SK-N-SH treated with all-trans-retinoic acid at 6 μM for 48 hours (cell line): ENCODE measurements around the gene CYP19A1.

Experiments used
- ATAC-seq: fragments of 200-7000 bp; cut with Tn5 transposase; 3 replicates; pipeline ENCODE4 v1.9.1; 2020; ENCODE audit warnings: mild to moderate bottlenecking, moderate library complexity
- ARNTL ChIP-seq: fragments of 450-650 bp; formaldehyde crosslinking; IDR thresholded peaks from 2 replicates; pipeline ENCODE4 v1.5.0; 2020; ENCODE audit warnings: low read depth, mild to moderate bottlenecking, moderate library complexity, borderline replicate concordance
- BACH2 ChIP-seq: fragments of 250-450 bp; sonication (Bioruptor Pico); IDR thresholded peaks from 2 replicates; pipeline ENCODE4 v1.9.0; 2021; ENCODE audit warnings: mild to moderate bottlenecking, borderline replicate concordance
- CREB5 ChIP-seq: fragments of 250-450 bp; sonication (Bioruptor Pico); IDR thresholded peaks from 2 replicates; pipeline ENCODE4 v1.5.1; 2020; ENCODE audit warnings: low read depth, mild to moderate bottlenecking, moderate library complexity
- CSDC2 ChIP-seq: fragments of 250-450 bp; sonication (Bioruptor Pico); IDR thresholded peaks from 2 replicates; pipeline ENCODE4 v1.5.0; 2020; ENCODE audit warnings: mild to moderate bottlenecking, moderate library complexity
- CSRNP3 ChIP-seq: fragments of 250-450 bp; sonication (Bioruptor Pico); IDR thresholded peaks from 2 replicates; pipeline ENCODE4 v1.5.1; 2021; ENCODE audit warnings: mild to moderate bottlenecking, moderate library complexity
- ESRRG ChIP-seq: fragments of 250-450 bp; sonication (Bioruptor Pico); IDR thresholded peaks from 2 replicates; pipeline ENCODE4 v1.6.1; 2021; ENCODE audit warnings: mild to moderate bottlenecking
- GLIS3 ChIP-seq: fragments of 250-450 bp; sonication (Bioruptor Pico); IDR thresholded peaks from 2 replicates; pipeline ENCODE4 v1.5.0; 2020; ENCODE audit warnings: mild to moderate bottlenecking, moderate library complexity
- ISL1 ChIP-seq: fragments of 250-450 bp; sonication (Bioruptor Pico); IDR thresholded peaks from 2 replicates; pipeline ENCODE4 v2.1.2; 2022; ENCODE audit warnings: mild to moderate bottlenecking, moderate library complexity
- OSR1 ChIP-seq: fragments of 250-450 bp; sonication (Bioruptor Pico); IDR thresholded peaks from 2 replicates; pipeline ENCODE4 v1.8.0; 2022; ENCODE audit warnings: moderate library complexity, mild to moderate bottlenecking, inconsistent platforms
- PPARA ChIP-seq: fragments of 250-450 bp; sonication (Bioruptor Pico); IDR thresholded peaks from 2 replicates; pipeline ENCODE4 v1.5.0; 2020; ENCODE audit warnings: mild to moderate bottlenecking, borderline replicate concordance
- RARB ChIP-seq: fragments of 250-450 bp; sonication (Bioruptor Pico); IDR thresholded peaks from 2 replicates; pipeline ENCODE4 v1.8.0; 2021; ENCODE audit warnings: mild to moderate bottlenecking, moderate library complexity
- SNAI2 ChIP-seq: fragments of 250-450 bp; sonication (Bioruptor Pico); IDR thresholded peaks from 2 replicates; pipeline ENCODE4 v1.5.0; 2020; ENCODE audit warnings: mild to moderate bottlenecking, moderate library complexity
- TCF4 ChIP-seq: fragments of 250-450 bp; sonication (Bioruptor Pico); IDR thresholded peaks from 2 replicates; pipeline ENCODE4 v1.8.0; 2021; ENCODE audit warnings: mild to moderate bottlenecking, moderate library complexity, borderline replicate concordance
- TOX ChIP-seq: fragments of 250-450 bp; sonication (Bioruptor Pico); IDR thresholded peaks from 2 replicates; pipeline ENCODE4 v1.8.0; 2021; ENCODE audit warnings: mild to moderate bottlenecking, moderate library complexity, borderline replicate concordance
- TSHZ2 ChIP-seq: fragments of 250-450 bp; sonication (Bioruptor Pico); IDR thresholded peaks from 2 replicates; pipeline ENCODE4 v1.5.0; 2020; ENCODE audit warnings: mild to moderate bottlenecking, moderate library complexity
- ZC3H10 ChIP-seq: fragments of 250-450 bp; sonication (Bioruptor Pico); IDR thresholded peaks from 2 replicates; pipeline ENCODE4 v1.5.1; 2021; ENCODE audit warnings: mild to moderate bottlenecking, moderate library complexity
- ZFP30 ChIP-seq: fragments of 450-650 bp; formaldehyde crosslinking; IDR thresholded peaks from 2 replicates; pipeline ENCODE4 v1.5.0; 2022; ENCODE audit warnings: mild to moderate bottlenecking, moderate library complexity
- ZNF70 ChIP-seq: fragments of 450-650 bp; formaldehyde crosslinking; IDR thresholded peaks from 2 replicates; pipeline ENCODE4 v1.5.0; 2020; ENCODE audit warnings: mild to moderate bottlenecking, moderate library complexity

CYP19A1 gene

GRCh38 chr15:51322621-51323296 lies 15.6 kb downstream of the CYP19A1 start:
- TF ChIP-seq BACH2 (CRISPR knock-in tag) (no peak), CSDC2 (CRISPR knock-in tag) (no peak), RARB (no peak), GLIS3 (CRISPR knock-in tag) (no peak), PPARA (CRISPR knock-in tag) (no peak), ZNF70 (CRISPR knock-in tag) (no peak), ZFP30 (CRISPR knock-in tag) (no peak), TSHZ2 (CRISPR knock-in tag) (no peak), CREB5 (no peak), SNAI2 (CRISPR knock-in tag) (no peak), ZC3H10 (CRISPR knock-in tag) (no peak), CSRNP3 (no peak)
- TF ChIP-seq, all 23 proteins: peak for 0
- ATAC-seq = no peak

GRCh38 chr15:51321316-51321715 lies 17.1 kb downstream of the CYP19A1 start:
- TF ChIP-seq GLIS3 (CRISPR knock-in tag) = no peak
- no peak for TF ChIP-seq CSRNP3

GRCh38 chr15:51320843-51321242 lies 17.6 kb downstream of the CYP19A1 start:
- TF ChIP-seq ARNTL (CRISPR knock-in tag) = no peak
- no peak for TF ChIP-seq TSHZ2 (CRISPR knock-in tag)
- no peak for TF ChIP-seq TOX
- no peak for TF ChIP-seq CSRNP3
- TF ChIP-seq ISL1 (CRISPR knock-in tag) = no peak
- no peak for TF ChIP-seq ZNF70 (CRISPR knock-in tag)
- TF ChIP-seq RARB = no peak
- no peak for TF ChIP-seq ESRRG
- no peak for TF ChIP-seq BACH2 (CRISPR knock-in tag)
- no peak for TF ChIP-seq CSDC2 (CRISPR knock-in tag)
- TF ChIP-seq ZC3H10 (CRISPR knock-in tag) = no peak
- TF ChIP-seq SNAI2 (CRISPR knock-in tag) = no peak
- TF ChIP-seq PPARA (CRISPR knock-in tag) = no peak
- no peak for TF ChIP-seq CREB5
- TF ChIP-seq OSR1 (CRISPR knock-in tag) = no peak
- no peak for TF ChIP-seq TCF4 (CRISPR knock-in tag)

More at GRCh38 chr15:51321316-51321715, 17.1 kb downstream of the CYP19A1 start:
- ATAC-seq = no peak

More at GRCh38 chr15:51320843-51321242, 17.6 kb downstream of the CYP19A1 start:
- ATAC-seq = no peak
